Measurements from ENCODE around the gene EN1.

GRCh38 chr2:118859157-118859770, 11.8 kb upstream of the EN1 start:
- TF ChIP-seq CHD2 (IDR thresholded peaks at IDR 0.05; ENCODE audit: low read length, partially characterized antibody) = no peak
- no peak for TF ChIP-seq SMC3 (IDR thresholded peaks at IDR 0.05)
- no peak for TF ChIP-seq MAX (IDR thresholded peaks at IDR 0.05)
- no peak for TF ChIP-seq CTCF (IDR thresholded peaks at IDR 0.05)
- no peak for TF ChIP-seq RARB (CRISPR knock-in tag; IDR thresholded peaks at IDR 0.05)
- TF ChIP-seq, protein P1, sequence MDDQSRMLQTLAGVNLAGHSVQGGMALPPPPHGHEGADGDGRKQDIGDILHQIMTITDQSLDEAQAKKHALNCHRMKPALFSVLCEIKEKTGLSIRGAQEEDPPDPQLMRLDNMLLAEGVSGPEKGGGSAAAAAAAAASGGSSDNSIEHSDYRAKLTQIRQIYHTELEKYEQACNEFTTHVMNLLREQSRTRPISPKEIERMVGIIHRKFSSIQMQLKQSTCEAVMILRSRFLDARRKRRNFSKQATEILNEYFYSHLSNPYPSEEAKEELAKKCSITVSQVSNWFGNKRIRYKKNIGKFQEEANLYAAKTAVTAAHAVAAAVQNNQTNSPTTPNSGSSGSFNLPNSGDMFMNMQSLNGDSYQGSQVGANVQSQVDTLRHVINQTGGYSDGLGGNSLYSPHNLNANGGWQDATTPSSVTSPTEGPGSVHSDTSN (IDR thresholded peaks at IDR 0.05) = no peak
- no peak for TF ChIP-seq CEBPB (IDR thresholded peaks at IDR 0.05)
- no peak for TF ChIP-seq POLR2A (IDR thresholded peaks at IDR 0.05; ENCODE audit: low read length)
- no peak for TF ChIP-seq MAFK (IDR thresholded peaks at IDR 0.05; ENCODE audit: partially characterized antibody)
- TF ChIP-seq CBX2 (IDR thresholded peaks at IDR 0.05; ENCODE audit: borderline replicate concordance, low read depth) = no peak
- TF ChIP-seq NR3C1 (IDR thresholded peaks at IDR 0.05) = no peak

Data from A549 (cell line).